HL-60 (cell line): ENCODE measurements around the gene TOP3A.

Source experiments
- CTCF ChIP-seq: IDR thresholded peaks from one replicate; pipeline ENCODE4 v1.5.1; 2011; ENCODE audit warnings: low read length, control low read depth, inconsistent platforms; ENCODE audit not compliant: insufficient read depth
- GABPA ChIP-seq: IDR thresholded peaks from 2 replicates; pipeline ENCODE4 v1.6.1; 2012; ENCODE audit warnings: low read depth

- no peak for TF ChIP-seq CTCF
- no peak for TF ChIP-seq GABPA
Observed at GRCh38 chr17:18230288-18231141, 84.3 kb downstream of the TOP3A start.
